Measurements from ENCODE around the gene FAM72A.
"Not testable (repeated sequence)": the region's sequence is repeated elsewhere in the genome, so short reads cannot be mapped to it uniquely, and the experiment has no call there.

The FAM72A gene

DNA sequence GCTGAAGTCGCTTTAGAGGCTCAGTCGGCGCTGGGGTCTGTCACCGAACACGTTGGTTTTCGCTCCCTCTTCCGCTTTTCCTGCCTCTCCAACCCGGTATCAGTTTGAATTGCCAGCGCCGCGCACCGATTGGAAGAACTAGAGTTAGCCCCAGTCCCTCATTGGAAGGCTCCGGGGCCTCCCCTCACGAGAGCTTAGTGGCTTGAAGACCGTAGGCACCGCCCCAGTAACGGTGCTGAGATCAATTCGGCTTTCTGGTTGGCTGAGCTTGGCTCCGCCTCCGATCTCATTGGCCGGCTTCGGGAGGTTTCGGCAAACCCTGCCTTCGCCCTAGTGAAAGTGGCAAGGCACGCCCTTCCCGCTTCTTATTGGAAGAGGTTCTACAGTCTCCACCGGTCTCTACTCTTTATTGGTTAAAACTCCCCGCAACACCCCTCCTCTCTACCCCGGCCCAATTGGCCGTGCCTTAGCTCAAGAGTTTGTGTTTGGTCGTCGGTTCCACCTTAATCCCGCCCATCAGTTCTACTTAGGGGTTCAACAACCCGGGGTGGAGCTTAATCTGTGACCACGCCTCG lies at the start of gene FAM72A:
TSS of gene FAM72A (minus strand) at position 51 of the 575 bp plus-strand sequence. CDS start 814 bp downstream, outside the sequence.
- in situ Hi-C loops (cut with MboI; ENCODE audit: low sequenced_read_pairs): not testable (repeated sequence)

DNA sequence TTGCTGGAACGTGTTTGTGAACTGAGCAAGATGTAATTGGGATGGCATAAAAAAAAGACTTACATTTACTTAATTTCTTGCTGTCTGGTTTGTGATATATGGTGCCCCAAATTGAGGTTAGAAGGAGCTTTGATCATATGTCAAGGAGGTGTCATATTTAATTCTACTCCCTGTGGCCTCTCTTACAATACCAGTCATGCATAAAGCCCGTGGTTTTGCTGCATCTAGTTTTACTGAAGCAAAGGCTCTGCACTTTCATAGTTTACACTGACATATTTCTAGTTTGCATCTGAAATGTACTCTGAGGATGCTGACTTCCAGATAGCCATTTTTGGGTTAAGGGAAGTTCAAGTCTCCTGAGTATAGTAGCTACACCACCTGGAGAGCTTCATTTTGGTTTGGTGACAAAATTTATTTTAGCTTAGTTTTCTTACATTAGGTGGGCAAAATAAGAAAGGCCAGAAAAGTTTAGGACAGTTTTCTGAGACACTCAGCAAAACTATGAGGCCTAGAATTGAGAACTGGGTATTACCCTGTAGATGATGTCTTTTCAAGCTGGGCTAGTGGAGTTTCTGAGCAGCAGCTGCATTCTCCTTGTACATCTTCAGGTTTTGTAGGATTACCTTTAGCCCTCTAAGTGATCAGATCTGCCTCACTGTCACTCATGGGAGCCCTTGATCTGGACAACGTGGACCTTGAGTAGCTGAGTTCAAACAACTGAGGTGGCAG lies 48.5 kb upstream of the FAM72A start:
- in situ Hi-C loops (cut with MboI; ENCODE audit: low sequenced_read_pairs): not testable (repeated sequence)

DNA sequence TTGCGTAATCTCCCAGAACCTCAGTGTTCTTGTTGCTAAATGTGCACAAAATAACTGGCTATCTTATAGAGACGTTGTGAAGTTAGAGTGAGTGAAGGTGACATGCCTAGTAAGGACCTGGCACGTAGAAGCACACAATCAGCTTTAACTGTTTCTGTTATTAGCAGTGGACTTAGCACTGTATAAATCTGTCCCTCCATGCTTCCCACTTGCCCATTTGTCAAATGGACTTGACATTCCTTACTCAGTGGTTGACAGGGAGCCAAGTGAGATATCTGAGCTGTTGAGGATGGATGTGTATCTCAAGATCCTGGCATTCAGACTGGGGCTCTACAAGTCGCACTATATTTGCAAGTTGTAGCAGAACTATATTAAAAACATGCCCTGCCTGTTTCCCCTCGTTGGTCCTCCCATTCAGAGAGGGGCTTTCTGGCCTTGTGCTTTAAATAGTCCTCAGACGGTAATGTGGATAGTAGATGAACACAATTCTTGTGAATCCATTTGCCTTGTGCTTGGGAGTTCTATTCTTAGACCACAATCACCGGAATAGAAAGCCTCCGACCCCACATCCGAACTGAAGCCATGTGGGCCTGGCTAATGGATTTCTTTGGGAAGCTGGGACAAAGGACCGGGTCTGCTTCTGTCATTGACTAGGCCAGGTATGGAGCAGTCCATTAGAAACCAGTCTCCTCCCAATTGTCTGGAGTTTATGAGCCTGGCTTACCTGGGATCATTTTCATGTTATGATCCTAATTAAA lies 43.7 kb upstream of the FAM72A start:
- in situ Hi-C loops (cut with MboI; ENCODE audit: low sequenced_read_pairs): not testable (repeated sequence)

DNA sequence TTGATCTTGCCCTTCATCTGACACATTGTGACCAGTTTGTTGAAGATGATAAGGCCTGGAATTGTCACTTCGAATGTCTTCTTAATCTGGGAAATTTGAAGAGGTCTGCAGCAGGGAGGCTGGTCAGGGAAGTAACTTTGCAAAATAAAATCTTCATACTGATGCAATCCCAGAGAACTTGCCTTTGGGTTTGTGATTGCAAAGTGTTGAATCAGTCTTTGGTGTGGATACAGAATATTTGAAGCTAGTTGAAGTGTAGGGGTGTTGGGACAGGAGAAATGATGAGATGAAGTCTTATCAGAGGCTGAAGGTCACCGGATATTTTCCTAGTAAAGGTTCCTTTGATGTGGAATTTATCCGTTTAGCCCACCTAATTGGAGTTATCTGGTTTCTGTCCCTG lies 42.8 kb upstream of the FAM72A start:
- in situ Hi-C loops (cut with MboI; ENCODE audit: low sequenced_read_pairs): not testable (repeated sequence)

DNA sequence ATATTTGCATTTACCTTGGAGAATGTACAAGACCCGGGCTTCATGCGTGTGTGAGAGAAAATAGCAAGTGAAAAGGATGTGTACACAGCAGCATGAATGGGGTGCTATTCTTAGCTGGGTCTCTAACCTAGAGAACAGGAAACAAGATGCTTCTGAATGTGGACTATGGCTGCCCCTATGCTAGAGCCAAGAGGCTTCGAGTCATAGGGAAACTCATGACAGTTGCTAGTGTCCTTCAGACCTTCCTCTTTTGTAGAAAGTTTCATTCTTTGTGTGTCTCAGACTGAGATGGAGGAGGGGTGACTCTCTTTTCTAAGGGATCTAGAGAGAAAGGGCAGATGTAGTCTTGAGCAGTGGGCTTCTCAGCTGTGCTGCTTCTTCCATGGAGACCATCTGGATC lies 40.7 kb upstream of the FAM72A start:
- in situ Hi-C loops (cut with MboI; ENCODE audit: low sequenced_read_pairs): not testable (repeated sequence)

DNA sequence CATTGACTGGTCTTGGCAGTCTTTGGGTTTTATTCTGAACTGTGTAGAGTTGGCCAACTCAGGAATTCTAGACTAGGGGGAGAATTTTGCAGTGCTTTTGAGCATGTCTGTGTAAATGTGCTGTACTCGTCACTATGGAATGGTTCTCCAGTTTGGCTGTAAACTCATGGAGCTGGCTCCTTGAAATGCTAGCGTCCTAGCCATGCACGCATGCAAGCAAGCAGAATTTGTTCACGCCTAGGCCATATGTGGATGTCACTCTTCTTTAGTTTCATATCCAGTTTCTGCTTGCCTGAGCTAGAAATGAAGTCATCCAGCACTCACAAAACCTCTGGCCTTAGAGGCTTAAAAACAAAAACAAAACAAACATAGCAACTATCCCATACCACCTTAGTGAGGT lies 37.6 kb upstream of the FAM72A start:
- in situ Hi-C loops (cut with MboI; ENCODE audit: low sequenced_read_pairs): not testable (repeated sequence)

DNA sequence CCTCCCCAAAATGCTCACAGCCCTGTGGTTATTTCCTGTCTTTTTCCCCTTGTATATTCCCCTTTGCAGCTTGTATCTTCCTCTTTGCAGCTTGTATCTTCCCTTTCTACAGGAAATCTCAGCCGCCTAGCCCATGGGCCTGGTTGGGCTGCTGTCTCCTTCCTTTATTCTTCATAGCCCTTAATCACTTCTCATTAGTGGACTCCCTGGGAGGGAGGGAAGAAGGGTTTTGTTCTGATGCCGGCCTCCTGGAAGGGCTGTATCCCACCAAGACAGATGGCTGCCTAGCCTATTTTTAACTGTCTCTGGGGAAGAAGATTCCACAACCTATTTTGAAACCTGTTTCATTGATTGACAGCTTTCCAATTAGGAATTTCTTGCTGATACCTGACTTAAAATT lies 32.6 kb upstream of the FAM72A start:
- in situ Hi-C loops (cut with MboI; ENCODE audit: low sequenced_read_pairs): not testable (repeated sequence)

DNA sequence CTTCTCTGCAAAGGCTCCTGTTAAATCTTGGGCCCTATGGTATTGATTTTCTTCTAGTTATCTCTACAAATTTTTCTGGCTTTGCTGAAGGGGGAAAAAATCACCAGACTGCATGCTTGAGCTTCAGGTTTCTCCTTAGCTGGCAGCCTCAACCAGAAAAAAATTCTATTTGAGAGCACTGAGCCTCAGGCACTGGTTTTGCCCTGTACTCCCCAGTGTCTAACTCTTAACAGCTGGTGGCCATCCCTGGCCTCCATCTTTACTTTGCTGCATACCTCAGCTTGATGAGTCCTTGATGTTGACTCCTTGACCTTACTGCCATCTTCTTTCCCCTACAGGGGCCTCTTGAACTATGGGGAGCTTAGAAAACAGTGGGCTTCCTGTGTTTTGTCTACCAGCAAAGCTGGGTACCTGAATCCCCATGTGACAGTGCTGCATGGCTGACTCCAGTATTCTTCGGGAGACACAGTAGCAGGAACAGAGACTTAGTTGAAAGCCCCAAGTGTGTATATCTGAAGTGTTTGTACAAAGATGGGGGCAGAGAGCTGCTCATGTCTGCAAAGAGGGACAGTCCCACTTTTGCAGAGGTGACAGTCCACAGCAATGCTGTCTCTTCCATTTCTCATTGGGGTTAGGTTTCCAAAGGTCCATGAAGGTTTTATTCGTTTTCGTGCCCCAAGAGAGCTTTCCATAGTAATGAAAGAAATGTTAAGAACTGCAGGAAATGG lies 31.7 kb upstream of the FAM72A start:
- in situ Hi-C loops (cut with MboI; ENCODE audit: low sequenced_read_pairs): not testable (repeated sequence)

DNA sequence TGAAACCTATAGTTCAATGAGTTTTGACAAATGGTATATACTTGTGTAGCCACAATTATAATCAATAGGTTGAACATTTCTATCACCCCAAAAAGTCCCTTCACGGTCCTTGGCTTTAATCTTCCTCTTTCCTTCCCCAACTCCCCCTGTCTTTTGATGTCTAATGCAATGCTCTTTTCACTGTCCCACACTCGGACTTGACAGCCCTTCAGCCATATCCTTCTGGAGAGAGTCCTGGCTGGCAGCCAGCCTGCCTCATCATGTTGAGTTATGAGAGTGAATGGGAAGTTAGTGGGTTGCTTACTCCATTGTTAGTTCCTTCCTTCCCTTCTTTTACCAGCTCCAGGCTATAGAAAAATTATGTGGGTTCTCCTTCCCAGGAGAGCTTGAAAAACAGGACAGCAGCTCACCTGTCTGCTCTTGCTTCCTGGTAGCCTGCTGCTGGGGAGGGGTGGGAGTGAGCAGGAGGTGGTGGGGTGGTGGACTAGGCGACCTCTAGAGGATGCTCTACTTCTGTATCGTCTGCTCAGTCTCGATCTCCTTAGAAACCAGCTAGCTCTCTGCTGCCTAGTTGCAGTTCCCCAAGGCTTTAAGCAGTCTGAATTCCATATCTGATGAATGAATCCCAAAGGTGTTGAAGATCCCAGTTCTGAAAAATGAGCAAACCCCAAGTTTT lies 30.5 kb upstream of the FAM72A start:
- in situ Hi-C loops (cut with MboI; ENCODE audit: low sequenced_read_pairs): not testable (repeated sequence)

DNA sequence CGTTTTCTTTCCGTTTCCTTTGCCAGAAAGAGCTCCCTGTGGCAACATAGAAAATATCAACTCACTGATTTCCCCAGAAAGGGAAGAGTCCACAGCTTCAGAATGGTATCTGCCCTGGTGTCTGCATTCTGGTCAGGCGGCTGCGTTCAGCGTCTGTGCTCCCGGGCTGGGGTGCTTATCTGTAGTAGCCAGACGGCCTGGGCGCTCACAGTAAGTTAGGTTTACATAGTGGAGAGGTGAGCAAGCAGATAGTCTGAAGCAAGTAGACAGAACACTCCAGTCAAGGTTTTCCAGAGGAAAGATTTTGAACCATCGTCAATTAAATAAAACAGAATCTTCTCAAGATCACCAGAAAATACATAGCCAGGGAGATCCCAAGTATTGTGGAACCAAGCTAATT lies 29.4 kb upstream of the FAM72A start:
- in situ Hi-C loops (cut with MboI; ENCODE audit: low sequenced_read_pairs): not testable (repeated sequence)

DNA sequence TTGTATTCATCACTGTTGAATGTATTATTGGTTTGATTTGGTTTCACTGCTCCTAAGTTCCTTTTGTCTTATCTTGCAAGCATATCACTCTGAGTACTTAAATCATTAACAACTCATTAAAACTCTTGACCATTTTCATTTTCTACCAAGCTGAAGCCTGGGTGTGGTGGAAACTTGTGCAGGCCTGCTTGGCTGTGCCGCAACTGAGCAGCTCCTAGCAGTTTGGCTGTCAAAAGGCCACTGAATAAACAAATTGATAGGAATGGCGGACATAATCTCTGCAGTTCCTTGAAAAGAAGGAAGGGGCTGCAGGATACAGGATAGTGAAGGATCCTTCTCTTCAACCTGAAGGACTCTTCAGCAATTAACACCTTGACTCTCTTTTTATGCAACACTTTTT lies 26.6 kb upstream of the FAM72A start:
- in situ Hi-C loops (cut with MboI; ENCODE audit: low sequenced_read_pairs): not testable (repeated sequence)

DNA sequence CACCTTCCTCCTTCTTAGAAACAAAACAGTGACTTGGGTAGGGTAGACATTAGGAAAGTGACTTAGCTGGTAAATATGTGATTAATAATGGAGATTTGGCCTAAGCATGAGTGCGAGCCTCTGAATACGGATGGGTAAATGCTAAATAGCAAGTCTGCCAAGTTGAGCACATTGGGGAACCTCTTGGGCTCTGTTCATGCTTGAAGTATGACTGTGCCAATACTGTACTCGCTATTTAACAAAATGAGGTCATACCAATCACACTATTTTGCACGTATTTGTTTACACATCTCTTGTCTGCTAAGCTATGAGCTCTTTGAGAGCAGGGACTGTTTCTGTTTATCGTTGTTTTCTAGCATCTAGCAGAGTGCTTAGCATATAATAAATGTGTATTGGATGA lies 24.2 kb upstream of the FAM72A start:
- in situ Hi-C loops (cut with MboI; ENCODE audit: low sequenced_read_pairs): not testable (repeated sequence)

DNA sequence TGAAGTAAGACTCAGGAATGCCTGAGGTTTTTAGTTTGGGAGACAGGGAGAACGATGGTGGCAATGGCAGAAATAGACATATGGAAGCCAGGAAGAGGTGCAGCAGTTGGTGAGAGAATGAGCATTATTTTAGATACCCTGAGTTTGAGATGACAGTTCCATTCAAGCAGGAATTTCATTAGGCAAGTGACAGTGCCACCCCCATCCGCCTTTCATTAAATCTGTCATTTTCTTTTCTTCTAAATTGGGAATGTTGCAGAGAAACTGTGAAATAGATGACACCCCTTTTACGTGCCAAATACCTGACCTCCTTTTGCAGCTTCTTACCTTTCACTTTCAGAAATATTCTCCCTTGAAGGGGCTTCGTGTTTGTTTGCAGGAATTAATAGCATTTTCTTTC lies 22.7 kb upstream of the FAM72A start:
- in situ Hi-C loops (cut with MboI; ENCODE audit: low sequenced_read_pairs): not testable (repeated sequence)

DNA sequence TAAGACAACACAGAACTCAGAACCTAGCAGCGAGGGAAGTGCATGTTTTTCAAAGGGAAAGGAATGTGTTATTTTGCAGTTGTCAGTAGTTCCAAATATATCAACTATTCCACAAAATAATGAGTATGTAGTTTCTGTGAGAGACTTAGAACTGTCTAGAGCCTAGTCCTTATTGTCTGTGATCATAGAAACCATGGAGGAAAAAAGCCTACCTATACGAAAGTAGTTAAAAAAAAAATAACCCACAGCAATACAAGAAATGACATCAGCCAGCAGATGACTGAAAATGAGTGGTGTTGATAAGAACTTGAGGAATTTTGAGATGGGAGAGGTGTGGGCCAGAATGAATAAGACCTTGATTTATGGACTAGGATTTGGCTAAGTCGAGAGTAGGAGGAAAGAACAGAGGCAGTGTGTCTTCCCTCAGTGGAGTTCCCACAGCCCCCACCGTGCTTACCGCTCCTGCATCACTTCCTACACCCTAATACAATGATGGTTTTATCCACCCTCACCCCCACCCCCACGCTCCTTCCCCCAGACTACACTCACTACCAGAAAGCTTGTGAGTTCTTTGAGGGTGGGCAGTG lies 21.6 kb upstream of the FAM72A start:
- in situ Hi-C loops (cut with MboI; ENCODE audit: low sequenced_read_pairs): not testable (repeated sequence)

DNA sequence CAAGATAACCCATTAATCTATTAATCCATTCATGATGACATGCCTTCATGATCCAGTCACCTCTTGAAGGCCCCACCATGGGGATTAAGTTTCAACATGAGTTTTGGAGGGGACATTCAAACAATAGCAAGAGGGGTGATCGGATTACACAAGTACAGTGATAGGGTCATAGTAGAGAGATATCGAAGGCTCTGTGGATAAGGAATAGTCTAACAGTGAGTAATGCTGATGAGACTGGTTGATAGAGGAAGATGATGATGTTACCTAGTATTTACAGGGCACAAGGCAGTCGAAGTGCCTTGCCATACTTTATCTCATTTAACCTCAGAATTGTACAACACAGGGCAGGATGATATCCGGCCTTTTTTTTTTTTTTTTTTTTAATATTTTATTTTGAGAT lies 18.9 kb upstream of the FAM72A start:
- in situ Hi-C loops (cut with MboI; ENCODE audit: low sequenced_read_pairs): not testable (repeated sequence)

DNA sequence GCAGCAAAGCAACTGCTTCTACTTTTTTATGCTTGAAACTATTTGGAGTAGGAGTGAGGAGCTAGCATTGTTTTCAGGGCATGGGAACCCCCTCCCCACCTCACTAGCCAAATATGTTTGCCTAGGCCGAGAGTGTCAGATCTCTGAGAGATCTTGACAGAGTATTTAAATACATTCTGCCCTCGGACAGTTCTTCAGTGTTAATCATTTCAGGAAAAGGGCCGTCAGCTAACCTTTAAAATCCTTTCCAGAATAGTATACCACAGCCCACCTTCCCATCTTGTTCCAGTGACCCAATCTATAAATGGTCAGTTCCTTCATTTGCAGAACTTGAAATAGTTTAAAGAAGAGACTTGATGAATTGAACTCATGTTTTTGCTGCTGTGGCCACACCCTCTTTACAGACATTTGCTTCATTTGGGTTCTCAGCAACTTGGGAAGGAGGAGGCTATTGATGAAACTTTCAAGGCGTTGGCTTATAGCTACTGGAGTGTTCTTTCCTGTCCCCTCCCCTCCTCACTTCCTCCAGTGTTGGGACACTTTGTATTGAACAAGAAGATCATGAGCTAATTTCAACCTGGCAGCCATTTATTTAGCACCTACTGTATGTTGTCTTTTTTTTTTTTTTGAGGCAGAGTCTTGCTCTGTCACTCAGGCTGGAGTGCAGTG lies 17.8 kb upstream of the FAM72A start:
- in situ Hi-C loops (cut with MboI; ENCODE audit: low sequenced_read_pairs): not testable (repeated sequence)

DNA sequence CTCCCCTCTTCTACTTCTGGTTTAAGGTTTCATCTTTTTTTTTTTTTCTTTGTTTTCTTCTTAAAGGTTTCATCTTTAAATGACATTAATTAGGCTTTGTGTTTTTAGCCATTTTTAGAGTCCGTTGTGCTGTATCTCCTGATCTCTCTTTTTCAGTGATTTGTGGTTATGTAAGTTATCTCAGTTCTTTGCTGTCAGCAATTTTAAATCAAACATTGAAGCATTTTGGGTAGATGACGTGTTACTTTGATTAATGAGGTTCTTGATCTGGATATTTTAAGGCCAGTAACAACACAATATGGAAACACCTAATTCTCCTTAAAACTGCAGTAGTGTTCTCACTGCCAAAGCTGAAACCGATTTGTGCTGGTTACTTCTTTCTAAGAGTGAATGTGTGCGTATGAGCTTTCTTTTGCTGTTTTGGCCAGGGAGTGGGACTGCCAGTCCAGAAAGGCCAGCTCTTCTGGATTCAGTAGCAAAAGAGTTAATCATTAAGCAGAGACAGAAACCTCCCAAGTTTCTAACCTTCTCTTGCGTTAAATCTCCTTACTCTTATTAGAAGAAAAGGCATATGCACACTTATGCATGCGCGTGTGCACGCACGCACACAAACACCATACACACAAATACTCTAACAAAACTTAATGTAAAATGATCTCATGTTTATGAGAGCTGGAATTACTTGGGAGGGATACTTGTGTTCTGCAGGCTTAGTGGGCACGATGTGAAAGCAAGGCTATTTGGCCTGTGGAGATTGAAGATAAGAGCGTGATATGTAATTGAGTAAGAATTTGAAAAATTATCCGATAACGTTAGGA lies 17.1 kb upstream of the FAM72A start:
- in situ Hi-C loops (cut with MboI; ENCODE audit: low sequenced_read_pairs): not testable (repeated sequence)

DNA sequence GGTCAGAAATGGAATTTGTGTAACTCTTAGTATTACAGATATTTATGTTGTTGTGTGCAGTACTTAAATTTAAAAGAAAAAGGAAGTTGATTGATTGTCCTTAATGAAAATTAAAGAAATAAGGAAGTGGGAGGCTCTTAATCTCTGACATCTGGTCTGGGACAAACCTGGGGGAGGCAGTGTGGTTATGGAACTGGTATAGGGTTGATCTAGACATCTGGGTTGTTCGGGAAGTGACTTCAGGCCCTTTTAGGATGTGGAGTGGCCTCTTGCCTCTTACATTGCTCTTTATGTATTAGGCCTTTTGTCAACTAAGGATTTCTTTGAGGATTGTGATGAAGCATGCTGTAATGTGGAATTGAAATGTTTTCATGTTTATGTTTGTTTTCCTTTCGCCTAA lies 16.1 kb upstream of the FAM72A start:
- in situ Hi-C loops (cut with MboI; ENCODE audit: low sequenced_read_pairs): not testable (repeated sequence)

DNA sequence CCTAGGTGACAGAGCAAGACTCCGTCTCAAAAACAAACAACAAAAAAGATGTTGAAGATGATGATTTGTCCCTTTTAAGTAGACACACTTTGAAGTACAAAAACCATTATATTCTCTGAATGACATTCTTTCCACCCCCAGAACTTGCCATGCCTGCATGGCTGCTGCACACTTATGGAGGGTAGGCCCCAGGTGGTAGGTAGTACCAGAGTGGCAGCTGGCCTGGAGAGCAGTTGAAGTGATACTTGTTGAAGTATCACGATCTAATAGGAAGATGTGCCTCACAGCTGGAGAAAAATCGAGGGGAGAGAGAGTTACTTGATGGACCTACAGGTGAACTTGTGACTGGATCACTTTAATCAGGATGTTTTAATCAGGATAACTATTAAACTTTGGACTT lies 15.6 kb upstream of the FAM72A start:
- in situ Hi-C loops (cut with MboI; ENCODE audit: low sequenced_read_pairs): not testable (repeated sequence)
